AG10803 (cell line): ENCODE results near the gene CENPA.

ENCODE experiments used
- DNase-seq: peaks from one replicate; pipeline ENCODE4 v3.0.0; 2010; ENCODE audit warnings: low read depth
- H3K4me3 ChIP-seq: 2 replicates; pipeline ENCODE4 v1.5.1; 2011; ENCODE audit warnings: mild to moderate bottlenecking, low read length, control low read depth
- CTCF ChIP-seq: conservative IDR thresholded peaks from 2 replicates; pipeline ENCODE4 v1.5.1; 2011; ENCODE audit warnings: mild to moderate bottlenecking, low read length, control low read depth, inconsistent platforms

Gene CENPA

DNA sequence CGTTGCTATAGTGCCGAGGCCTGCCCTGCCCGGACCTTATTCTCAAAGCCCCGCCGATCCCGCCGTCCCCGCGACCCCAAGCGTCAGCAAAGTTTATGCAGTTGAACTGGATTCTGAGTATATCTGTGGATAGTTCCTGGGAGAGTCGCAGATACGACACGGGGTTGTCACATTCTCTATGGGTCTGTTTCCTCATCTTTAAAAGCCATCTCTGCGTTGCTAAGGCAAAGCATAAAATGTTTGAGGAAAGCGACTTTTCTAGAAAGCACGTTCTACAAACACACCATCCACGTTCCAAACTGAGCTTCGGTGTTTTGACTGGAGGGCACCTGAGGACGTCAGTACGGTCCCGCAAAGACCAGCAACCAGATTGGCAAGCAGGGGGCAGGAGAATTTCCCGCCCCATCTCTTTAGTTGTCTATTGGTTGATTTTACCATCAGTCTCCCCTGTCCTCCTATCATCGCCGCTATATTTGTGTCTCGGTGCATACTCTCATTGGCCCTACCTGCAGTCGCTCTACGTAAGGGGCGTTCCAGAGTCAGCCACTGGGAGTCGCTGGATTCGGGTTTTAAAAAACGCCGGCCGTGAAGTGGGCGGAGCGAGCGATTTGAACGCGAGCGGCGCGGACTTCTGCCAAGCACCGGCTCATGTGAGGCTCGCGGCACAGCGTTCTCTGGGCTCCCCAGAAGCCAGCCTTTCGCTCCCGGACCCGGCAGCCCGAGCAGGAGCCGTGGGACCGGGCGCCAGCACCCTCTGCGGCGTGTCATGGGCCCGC lies at the start of gene CENPA:
CENPA (plus strand) TSS at position 626 of the 776 bp plus-strand sequence; CDS start at position 767, 141 bp downstream.
- DNase-seq, result peak; percentile 100
- TF ChIP-seq CTCF, result peak; percentile 6
- H3K4me3 ChIP-seq, result peak within 1 kb of the TSS; percentile 78

- H3K4me3 ChIP-seq, result no peak overlapping the region
- TF ChIP-seq CTCF, result no peak
- DNase-seq, result no peak
Measured at GRCh38 chr2:26737221-26737620, 48.6 kb upstream of the CENPA start.

- H3K4me3 ChIP-seq, result no peak overlapping the region
- TF ChIP-seq CTCF, result no peak
- DNase-seq, result no peak
Measured at GRCh38 chr2:26738481-26738880, 47.4 kb upstream of the CENPA start.

- DNase-seq, result no peak
- no peak overlapping the region for H3K4me3 ChIP-seq
- no peak for TF ChIP-seq CTCF
Measured at GRCh38 chr2:26739514-26739913, 46.3 kb upstream of the CENPA start.

DNA sequence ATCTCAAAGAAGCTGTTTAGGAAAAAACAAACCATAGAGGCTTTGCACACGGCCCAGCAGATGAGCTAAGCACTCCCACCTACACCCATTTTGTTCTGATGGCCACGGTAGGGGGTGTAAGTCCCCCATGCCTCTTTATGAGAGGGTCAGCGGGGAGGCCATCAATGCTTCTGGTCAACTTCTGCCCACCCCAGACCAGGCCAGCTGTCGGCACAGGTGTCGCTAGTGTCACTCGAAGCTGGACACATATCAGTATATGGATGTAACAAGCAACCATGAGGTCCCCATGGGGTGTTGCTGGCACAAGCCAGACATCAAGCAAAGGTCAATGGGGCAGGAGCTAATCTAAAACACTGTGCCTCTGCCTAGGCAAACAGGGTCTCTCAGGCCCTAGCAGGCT lies 45.5 kb upstream of the CENPA start:
- no peak for DNase-seq
- no peak overlapping the region for H3K4me3 ChIP-seq
- no peak for TF ChIP-seq CTCF

GRCh38 chr2:26740890-26741302 lies 45.0 kb upstream of the CENPA start:
- no peak for DNase-seq
- no peak for TF ChIP-seq CTCF

DNA sequence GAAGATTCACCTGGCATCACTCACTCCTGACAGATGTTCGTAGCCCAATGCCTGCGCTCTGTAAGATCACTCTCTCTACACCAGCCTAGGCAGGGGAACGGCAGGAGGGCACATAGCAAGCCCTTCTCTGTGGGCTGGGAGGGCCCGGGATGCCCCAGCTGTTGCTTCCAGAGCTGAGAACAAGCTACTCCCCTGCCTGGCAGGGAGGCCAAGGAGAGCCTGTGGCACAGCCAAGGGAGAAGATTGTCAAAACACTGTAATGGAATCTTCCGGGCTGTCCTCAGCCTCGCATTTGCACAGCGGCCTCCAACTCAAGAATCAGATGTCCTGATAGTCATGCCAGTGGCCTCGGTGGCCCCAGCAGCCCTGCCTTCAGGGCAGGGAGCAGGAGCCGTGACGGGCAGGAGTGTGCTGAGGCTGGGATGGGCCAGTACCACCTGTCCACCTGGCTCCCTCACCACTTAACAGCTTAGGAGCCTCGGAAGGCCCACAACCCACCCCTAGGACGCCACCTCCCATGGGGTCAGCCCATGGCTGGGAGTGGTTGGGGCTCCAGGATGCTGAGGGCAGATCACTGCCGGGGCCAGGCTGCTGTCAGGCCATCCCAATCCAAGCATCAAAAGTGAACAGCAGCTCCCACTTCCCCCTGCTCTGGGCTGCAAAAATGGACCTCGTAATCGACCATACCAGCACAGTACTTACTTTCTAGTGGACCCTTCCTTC lies 43.6 kb upstream of the CENPA start:
- H3K4me3 ChIP-seq, result no peak overlapping the region
- no peak for TF ChIP-seq CTCF
- no peak for DNase-seq

More at GRCh38 chr2:26740890-26741302, 45.0 kb upstream of the CENPA start:
- H3K4me3 ChIP-seq, result no peak overlapping the region
